Upper lobe of left lung (tissue), 6 donors: ENCODE measurements around the gene KIF26B. TPM values are rescaled to one million over a fixed set of nuclear protein-coding genes. Genes with fewer than 3 reads are reported as not detected.
"Not testable (repeated sequence)": the region's sequence is repeated elsewhere in the genome, so short reads cannot be mapped to it uniquely, and the experiment has no call there.

Source experiments
- ATAC-seq, 2 donors: fragments of 200-7000 bp; cut with Tn5 transposase; one replicate each; pipeline ENCODE4 v1.9.1; 2022; ENCODE audit warnings: mild to moderate bottlenecking in 2 of 2, moderate library complexity in 2 of 2; ENCODE audit not compliant: low FRiP score in 2 of 2
- DNase-seq, 2 donors: peaks; one replicate each; pipeline ENCODE4 v3.0.0-alpha.2; 2019 to 2020
- H3K27ac ChIP-seq, 4 donors: fragments of 200-600 bp; sonication (generic); one replicate each; pipeline ENCODE4 v1.5.1; 2016 to 2019
- H3K27me3 ChIP-seq, 4 donors: fragments of 200-600 bp; sonication (generic); one replicate each; pipeline ENCODE4 v1.5.1; 2017 to 2019
- H3K36me3 ChIP-seq, 4 donors: fragments of 200-600 bp; sonication (generic); one replicate each; pipeline ENCODE4 v1.5.1; 2016 to 2019
- H3K4me1 ChIP-seq, 4 donors: fragments of 200-600 bp; sonication (generic); one replicate each; pipeline ENCODE4 v1.5.1; 2018 to 2019
- H3K4me3 ChIP-seq, 4 donors: fragments of 200-600 bp; sonication (generic); one replicate each; pipeline ENCODE4 v1.5.1; 2017 to 2019; ENCODE audit warnings: mild to moderate bottlenecking in 2 of 4, moderate library complexity in 1 of 4
- H3K9me3 ChIP-seq, 4 donors: fragments of 200-600 bp; sonication (generic); one replicate each; pipeline ENCODE4 v1.5.1; 2018 to 2019
- EP300 ChIP-seq, 4 donors: sonication (generic); formaldehyde crosslinking; IDR thresholded peaks; one replicate each; pipeline ENCODE4 v1.5.1; 2017; ENCODE audit warnings: antibody characterized with exemption in 4 of 4, control low read depth in 2 of 4
- POLR2A ChIP-seq, 4 donors: fragments of 450-650 bp; IDR thresholded peaks; one replicate each; pipeline ENCODE4 v1.5.1; 2016 to 2017; ENCODE audit warnings: antibody characterized with exemption in 4 of 4, mild to moderate bottlenecking in 2 of 4
- POLR2AphosphoS5 ChIP-seq, 2 donors: sonication (generic); formaldehyde crosslinking; IDR thresholded peaks; one replicate each; pipeline ENCODE4 v1.5.1; 2017; ENCODE audit warnings: antibody characterized with exemption in 2 of 2
- WGBS, 2 donors: methylation state at CpG; one replicate each; pipeline ENCODE4 v1.1.5; 2017 to 2018; 5-methylcytosine and 5-hydroxymethylcytosine counted together
- total RNA-seq, 6 donors: library from RNA; depleted of rRNA in 4 of 6; stranded (reverse); fragments of >200 nt in 4 of 6; gene quantifications; one replicate each; pipeline versions ENCODE4 v1.1.0 to v1.2.1, GENCODE V29; 2016 to 2021
- TF ChIP-seq, protein P1 (sequence below), 6 experiments: fragments of 450-650 bp in 4 of 6; fragments of 200-600 bp in 2 of 6; sonication (generic) in 2 of 6; IDR thresholded peaks; one replicate each; pipeline ENCODE4 v1.5.1; 2016 to 2019; ENCODE audit warnings: antibody characterized with exemption in 6 of 6
- donor health status: DM: no; HTN: no; CAD: no; lungs with moderate emphysema.
- donor health status: DM: no; HTN: yes; CAD: no; lungs with severe emphysema.

Gene KIF26B
- total RNA-seq, 6 donors from 2014 or later: 1.2 to 4.3 (median 2.1) TPM

DNA sequence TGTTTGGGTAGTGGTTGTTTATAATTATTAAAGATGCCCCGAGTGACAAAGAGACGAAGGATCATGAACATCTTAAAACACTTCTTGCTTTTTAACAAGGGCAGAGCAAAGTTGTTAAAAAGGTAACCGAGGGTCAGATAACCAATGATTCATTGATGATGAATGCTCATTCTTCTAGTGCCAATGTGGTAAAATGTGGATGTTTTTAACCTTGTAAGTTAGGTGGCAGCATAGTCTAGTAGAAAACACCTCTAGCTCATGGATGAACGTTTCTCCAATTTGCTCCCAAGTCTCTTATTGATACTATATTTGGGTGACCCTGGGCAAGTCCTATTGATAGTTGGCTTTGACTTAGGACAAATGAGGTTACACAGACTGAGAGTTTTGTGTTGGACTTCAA is 167.9 kb downstream of the KIF26B start:
- WGBS, 2 donors: 69 to 76% methylated on average over 4 of the region's 4 CpGs
- H3K27ac ChIP-seq: no peak overlapping the region
- TF ChIP-seq EP300 (IDR thresholded peaks at IDR 0.05) (no peak), POLR2AphosphoS5 (IDR thresholded peaks at IDR 0.05) (no peak), POLR2A (IDR thresholded peaks at IDR 0.05) (no peak)
- TF ChIP-seq, protein P1, sequence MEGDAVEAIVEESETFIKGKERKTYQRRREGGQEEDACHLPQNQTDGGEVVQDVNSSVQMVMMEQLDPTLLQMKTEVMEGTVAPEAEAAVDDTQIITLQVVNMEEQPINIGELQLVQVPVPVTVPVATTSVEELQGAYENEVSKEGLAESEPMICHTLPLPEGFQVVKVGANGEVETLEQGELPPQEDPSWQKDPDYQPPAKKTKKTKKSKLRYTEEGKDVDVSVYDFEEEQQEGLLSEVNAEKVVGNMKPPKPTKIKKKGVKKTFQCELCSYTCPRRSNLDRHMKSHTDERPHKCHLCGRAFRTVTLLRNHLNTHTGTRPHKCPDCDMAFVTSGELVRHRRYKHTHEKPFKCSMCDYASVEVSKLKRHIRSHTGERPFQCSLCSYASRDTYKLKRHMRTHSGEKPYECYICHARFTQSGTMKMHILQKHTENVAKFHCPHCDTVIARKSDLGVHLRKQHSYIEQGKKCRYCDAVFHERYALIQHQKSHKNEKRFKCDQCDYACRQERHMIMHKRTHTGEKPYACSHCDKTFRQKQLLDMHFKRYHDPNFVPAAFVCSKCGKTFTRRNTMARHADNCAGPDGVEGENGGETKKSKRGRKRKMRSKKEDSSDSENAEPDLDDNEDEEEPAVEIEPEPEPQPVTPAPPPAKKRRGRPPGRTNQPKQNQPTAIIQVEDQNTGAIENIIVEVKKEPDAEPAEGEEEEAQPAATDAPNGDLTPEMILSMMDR (IDR thresholded peaks at IDR 0.05): no peak
- no peaks in the 10 kb centered on the region for H3K36me3 ChIP-seq
- no peaks in the 10 kb centered on the region for H3K27me3 ChIP-seq
- H3K9me3 ChIP-seq: no peaks in the 10 kb centered on the region
- no peaks in the 10 kb centered on the region for H3K4me1 ChIP-seq
- ATAC-seq (no peak), DNase-seq (no peak)
- H3K4me3 ChIP-seq: no peak overlapping the region

DNA sequence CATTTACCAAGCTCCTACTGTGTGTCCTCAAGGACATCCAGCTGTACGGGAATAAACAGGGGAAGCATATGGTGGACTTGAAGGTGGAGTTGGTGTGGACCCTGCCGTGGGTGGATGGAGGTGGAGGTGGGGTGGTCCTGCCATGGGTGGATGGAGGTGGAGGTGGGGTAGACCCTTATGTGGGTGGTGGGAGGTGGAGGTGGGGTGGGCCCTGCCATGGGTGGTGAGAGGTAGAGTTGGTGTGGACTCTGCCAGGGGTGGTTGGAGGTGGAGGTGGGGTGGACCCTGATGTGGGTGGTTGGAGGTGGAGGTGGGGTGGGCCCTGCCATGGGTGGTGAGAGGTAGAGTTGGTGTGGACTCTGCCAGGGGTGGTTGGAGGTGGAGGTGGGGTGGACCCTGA is 169.0 kb downstream of the KIF26B start:
- not testable (repeated sequence) for H3K4me3 ChIP-seq, H3K36me3 ChIP-seq, H3K27me3 ChIP-seq, DNase-seq, H3K27ac ChIP-seq, ATAC-seq, H3K4me1 ChIP-seq, H3K9me3 ChIP-seq
- WGBS, 2 donors: 86 to 97% methylated on average over 2 of the region's 2 CpGs

DNA sequence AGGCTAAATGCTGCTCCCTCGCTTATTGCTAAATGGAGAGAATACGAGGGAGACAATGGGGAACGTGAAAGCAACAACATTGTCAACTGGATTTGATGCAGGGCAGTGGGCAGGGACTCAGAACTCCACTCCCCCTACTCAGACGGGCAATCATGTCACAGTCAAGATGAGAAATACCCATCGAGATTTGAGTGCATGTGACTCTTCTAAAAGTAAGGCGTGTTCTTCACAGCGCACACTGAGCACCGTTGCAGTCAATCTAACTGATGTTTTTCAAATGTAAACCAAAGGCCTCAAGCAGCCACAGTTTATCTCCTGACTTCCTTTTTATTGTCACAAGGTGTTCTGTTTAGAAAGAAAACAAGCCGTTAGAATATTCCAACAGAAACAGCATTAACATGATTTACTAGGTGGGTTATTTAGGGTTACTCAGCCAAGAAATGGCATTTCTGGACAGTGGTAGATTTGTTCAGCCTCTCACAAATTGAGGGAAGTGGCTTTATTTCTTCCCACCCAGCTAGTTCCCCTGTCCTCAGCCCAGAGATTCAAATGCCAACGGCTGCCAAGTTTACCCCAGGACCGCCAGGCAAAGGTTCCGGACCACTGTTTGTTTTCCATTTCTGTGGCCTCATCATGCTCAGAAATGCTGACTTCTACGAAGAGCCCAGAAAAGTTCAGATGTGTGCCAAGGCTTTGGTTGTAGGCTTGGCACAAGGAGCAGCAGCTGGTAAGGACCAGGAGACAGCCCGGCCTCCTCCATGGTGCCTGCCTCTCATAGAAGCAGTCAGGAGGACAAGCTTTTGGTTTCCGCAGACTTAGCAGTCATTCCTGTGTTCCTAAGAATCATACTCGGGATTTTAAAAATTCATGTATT is 171.4 kb downstream of the KIF26B start:
- WGBS, 2 donors: 70 to 73% methylated on average over 15 to 16 of the region's 16 CpGs
- H3K4me3 ChIP-seq: no peak overlapping the region
- no peak overlapping the region for H3K27ac ChIP-seq
- H3K36me3 ChIP-seq: no peaks in the 10 kb centered on the region
- no peak for ATAC-seq
- TF ChIP-seq POLR2A (IDR thresholded peaks at IDR 0.05) (no peak), POLR2AphosphoS5 (IDR thresholded peaks at IDR 0.05) (no peak), EP300 (IDR thresholded peaks at IDR 0.05) (no peak)
- TF ChIP-seq, protein P1 (IDR thresholded peaks at IDR 0.05): no peak
- no peaks in the 10 kb centered on the region for H3K9me3 ChIP-seq
- H3K27me3 ChIP-seq: no peaks in the 10 kb centered on the region
- H3K4me1 ChIP-seq: no peaks in the 10 kb centered on the region
- DNase-seq: no peak

DNA sequence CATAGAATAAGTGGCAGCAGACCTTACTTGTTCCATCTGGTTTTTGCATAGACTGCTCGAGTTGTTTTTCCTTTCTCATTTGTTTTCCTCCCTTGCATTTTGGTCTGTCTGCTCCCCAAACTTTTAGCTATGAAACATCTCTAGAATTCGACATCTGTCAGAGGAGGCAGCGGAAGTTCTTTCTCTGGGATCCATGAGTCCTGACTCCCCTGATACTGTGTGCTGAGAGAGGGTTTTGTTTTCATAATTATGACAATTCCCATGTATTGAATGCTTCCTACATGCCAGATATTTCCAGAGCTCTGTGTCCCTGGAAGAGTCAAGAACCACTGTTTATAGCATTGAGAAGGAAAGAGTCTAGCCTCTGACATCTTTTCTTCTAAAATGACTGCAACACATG is 172.6 kb downstream of the KIF26B start:
- H3K27me3 ChIP-seq: no peaks in the 10 kb centered on the region
- H3K4me1 ChIP-seq: no peaks in the 10 kb centered on the region
- DNase-seq (no peak), ATAC-seq (no peak)
- no peaks in the 10 kb centered on the region for H3K36me3 ChIP-seq
- no peak overlapping the region for H3K4me3 ChIP-seq
- no peaks in the 10 kb centered on the region for H3K9me3 ChIP-seq
- WGBS, 2 donors: 85 to 86% methylated on average over 3 of the region's 3 CpGs
- TF ChIP-seq POLR2A (IDR thresholded peaks at IDR 0.05) (no peak), EP300 (IDR thresholded peaks at IDR 0.05) (no peak), POLR2AphosphoS5 (IDR thresholded peaks at IDR 0.05) (no peak)
- TF ChIP-seq, protein P1 (IDR thresholded peaks at IDR 0.05): no peak
- no peak overlapping the region for H3K27ac ChIP-seq

DNA sequence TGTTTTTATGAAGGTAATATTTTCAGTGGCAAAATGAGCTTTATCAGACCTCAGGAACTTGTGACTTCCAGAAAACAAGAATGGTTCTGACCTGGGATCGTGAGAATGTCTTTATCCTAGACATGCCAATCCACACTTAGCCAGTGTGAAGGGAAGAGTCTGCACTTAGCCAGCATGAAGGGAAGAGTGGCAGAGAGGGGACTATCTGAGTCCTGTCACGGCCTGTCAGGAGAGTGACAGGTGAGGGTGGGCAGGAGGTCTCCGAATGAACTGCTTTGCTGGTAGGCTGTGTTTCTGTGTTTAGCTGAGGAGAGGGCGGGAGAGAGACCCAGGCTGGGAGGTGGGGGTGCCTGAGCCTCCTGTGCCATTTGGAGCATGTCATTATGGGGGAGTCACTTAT is 173.1 kb downstream of the KIF26B start:
- Histone ChIP-seq H3K36me3 (no peaks in the 10 kb centered on the region), H3K27ac (no peak overlapping the region), H3K9me3 (no peaks in the 10 kb centered on the region), H3K27me3 (no peaks in the 10 kb centered on the region), H3K4me1 (no peaks in the 10 kb centered on the region), H3K4me3 (no peak overlapping the region)
- DNase-seq: no peak
- 94 to 95% methylated on average over 4 of the region's 4 CpGs for WGBS, 2 donors
- no peak for TF ChIP-seq POLR2A (IDR thresholded peaks at IDR 0.05)
- TF ChIP-seq EP300 (IDR thresholded peaks at IDR 0.05): no peak
- TF ChIP-seq, protein P1 (IDR thresholded peaks at IDR 0.05): no peak
- no peak for TF ChIP-seq POLR2AphosphoS5 (IDR thresholded peaks at IDR 0.05)
- ATAC-seq: no peak
